HEK293T (cell line): ENCODE measurements around the gene SLC7A10.

Source experiments
- BHLHE40 ChIP-seq: fragments of 450-650 bp; IDR thresholded peaks from 2 replicates; pipeline ENCODE4 v1.6.1; 2016; ENCODE audit warnings: mild to moderate bottlenecking, moderate library complexity, borderline replicate concordance
- FOXK2 ChIP-seq: fragments of 450-650 bp; IDR thresholded peaks from 2 replicates; pipeline ENCODE4 v1.6.1; 2016; ENCODE audit warnings: mild to moderate bottlenecking
- FOXM1 ChIP-seq: fragments of 450-650 bp; IDR thresholded peaks from 2 replicates; pipeline ENCODE4 v1.6.1; 2017; ENCODE audit warnings: mild to moderate bottlenecking, borderline replicate concordance

DNA sequence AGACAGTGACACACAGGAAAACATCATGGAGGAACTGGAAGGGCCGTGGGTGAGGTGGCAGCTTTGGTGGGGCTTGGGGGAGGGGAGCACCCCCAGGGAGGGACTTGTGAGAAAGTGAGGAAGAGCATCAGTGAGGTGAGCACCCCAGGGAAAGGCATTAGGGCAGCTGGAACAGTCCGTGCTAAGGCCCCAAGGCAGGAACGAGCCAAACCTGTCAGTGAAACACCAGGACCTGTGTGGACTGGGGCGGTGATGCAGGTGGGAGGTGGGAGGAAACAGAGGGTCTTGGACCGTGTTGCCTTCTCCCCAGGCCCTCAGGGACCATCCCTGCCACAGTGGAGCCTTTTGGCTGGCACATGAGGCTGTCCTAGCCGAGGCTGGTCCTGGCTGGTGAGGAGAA is 17.3 kb upstream of the SLC7A10 start:
- TF ChIP-seq FOXK2 (no peak), BHLHE40 (no peak), FOXM1 (no peak)
